ENCODE data around the gene RRP9. TPM values are rescaled to one million over a fixed set of nuclear protein-coding genes. Genes with fewer than 3 reads are reported as not detected.

Gene RRP9
- total RNA-seq, 4 donors from 2014 or later, result 14.9 to 32.9 (median 21.3) TPM

DNA sequence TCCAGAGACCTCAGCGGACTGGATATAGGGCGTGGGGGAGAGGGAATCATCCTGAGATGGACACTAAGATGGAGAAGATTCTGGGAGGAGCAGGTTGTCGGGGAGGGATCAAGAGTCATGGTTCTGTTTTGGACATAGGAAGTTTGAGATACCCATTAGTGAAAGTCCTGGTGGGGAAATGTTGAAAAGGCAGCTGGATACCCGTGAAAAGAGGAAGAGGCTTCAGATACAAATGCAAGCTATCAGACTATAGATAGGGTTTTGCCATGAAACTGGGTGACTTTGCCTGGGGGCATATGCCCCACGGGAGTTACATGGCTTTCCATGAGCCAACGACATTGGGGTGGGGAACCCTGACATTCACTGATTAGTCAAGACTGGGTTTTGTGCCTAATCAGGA lies 12.4 kb upstream of the RRP9 start:
- H3K4me1 ChIP-seq, result peaks cover 0 to 22% (median 10%) of the 10 kb centered on the region in 4 donors
- no peak for DNase-seq (ENCODE audit: low spot score in 2 of 2)
- H3K4me3 ChIP-seq, result no peak overlapping the region
- TF ChIP-seq, protein P1, sequence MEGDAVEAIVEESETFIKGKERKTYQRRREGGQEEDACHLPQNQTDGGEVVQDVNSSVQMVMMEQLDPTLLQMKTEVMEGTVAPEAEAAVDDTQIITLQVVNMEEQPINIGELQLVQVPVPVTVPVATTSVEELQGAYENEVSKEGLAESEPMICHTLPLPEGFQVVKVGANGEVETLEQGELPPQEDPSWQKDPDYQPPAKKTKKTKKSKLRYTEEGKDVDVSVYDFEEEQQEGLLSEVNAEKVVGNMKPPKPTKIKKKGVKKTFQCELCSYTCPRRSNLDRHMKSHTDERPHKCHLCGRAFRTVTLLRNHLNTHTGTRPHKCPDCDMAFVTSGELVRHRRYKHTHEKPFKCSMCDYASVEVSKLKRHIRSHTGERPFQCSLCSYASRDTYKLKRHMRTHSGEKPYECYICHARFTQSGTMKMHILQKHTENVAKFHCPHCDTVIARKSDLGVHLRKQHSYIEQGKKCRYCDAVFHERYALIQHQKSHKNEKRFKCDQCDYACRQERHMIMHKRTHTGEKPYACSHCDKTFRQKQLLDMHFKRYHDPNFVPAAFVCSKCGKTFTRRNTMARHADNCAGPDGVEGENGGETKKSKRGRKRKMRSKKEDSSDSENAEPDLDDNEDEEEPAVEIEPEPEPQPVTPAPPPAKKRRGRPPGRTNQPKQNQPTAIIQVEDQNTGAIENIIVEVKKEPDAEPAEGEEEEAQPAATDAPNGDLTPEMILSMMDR (IDR thresholded peaks at IDR 0.05), result no peak
- TF ChIP-seq EP300 (IDR thresholded peaks at IDR 0.05) (no peak), POLR2A (IDR thresholded peaks at IDR 0.05) (no peak)
- no peak overlapping the region for H3K27ac ChIP-seq
- H3K9me3 ChIP-seq, result no peaks in the 10 kb centered on the region
- 70 to 78% methylated on average over 6 of the region's 6 CpGs for WGBS, 2 donors
- no peaks in the 10 kb centered on the region for H3K27me3 ChIP-seq
- H3K36me3 ChIP-seq, result peaks cover 0 to 24% (median 0%) of the 10 kb centered on the region in 3 donors

DNA sequence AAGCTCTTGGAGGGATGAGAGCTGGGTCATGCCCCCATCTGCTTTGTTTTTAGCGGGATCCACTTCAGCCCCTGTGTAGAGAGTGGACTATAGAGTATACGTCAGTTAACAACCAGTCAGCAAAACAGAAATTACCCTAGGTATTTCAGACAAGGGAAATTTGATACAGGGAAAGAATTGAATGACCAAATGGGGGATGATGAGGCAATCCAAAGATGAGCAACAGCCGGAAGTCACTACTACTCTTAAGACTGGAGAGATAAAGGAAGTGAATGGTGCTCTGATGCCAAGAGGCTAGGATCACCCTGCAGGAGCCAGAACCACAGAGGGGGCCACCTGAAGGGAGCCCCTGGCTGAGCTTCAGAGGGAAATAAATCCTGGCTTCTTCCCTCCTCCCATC lies 11.7 kb upstream of the RRP9 start:
- no peak overlapping the region for H3K27ac ChIP-seq
- no peak for DNase-seq (ENCODE audit: low spot score in 2 of 2)
- TF ChIP-seq, protein P1 (IDR thresholded peaks at IDR 0.05), result no peak
- no peak for TF ChIP-seq POLR2A (IDR thresholded peaks at IDR 0.05)
- no peak for TF ChIP-seq EP300 (IDR thresholded peaks at IDR 0.05)
- no peaks in the 10 kb centered on the region for H3K27me3 ChIP-seq
- H3K4me1 ChIP-seq, result peaks cover 0 to 22% (median 10%) of the 10 kb centered on the region in 4 donors
- 60 to 71% methylated on average over 3 of the region's 3 CpGs for WGBS, 2 donors
- H3K4me3 ChIP-seq, result no peak overlapping the region
- H3K36me3 ChIP-seq, result peaks cover 0 to 24% (median 0%) of the 10 kb centered on the region in 3 donors
- H3K9me3 ChIP-seq, result no peaks in the 10 kb centered on the region

DNA sequence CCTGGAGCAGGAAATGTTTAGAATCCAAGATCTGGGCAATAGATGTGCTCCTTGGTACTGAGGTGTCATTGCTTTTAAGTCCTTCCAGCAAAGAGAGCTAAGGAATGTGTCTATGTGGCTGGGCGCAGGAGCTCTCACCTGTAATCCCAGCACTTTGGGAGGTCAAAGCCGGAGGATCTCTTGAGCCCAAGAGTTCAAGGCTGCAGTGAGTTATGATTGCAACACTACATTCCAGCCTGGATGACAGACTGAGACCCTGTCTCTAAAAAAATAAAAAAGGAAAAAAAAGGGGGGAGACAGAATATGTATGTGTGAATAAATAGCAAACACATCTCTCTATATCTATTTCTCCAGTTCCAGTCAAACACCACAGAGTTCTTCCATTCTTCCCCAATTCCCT lies 9.2 kb upstream of the RRP9 start:
- no peak for DNase-seq (ENCODE audit: low spot score in 2 of 2)
- H3K4me1 ChIP-seq, result peaks cover 0 to 8% (median 3%) of the 10 kb centered on the region in 4 donors
- no peaks in the 10 kb centered on the region for H3K9me3 ChIP-seq
- peaks cover 0 to 24% (median 3%) of the 10 kb centered on the region in 3 donors for H3K36me3 ChIP-seq
- no peak overlapping the region for H3K4me3 ChIP-seq
- WGBS, 2 donors, result 87 to 91% methylated on average over 2 of the region's 2 CpGs
- no peaks in the 10 kb centered on the region for H3K27me3 ChIP-seq
- TF ChIP-seq, protein P1 (IDR thresholded peaks at IDR 0.05), result no peak
- TF ChIP-seq EP300 (IDR thresholded peaks at IDR 0.05) (no peak), POLR2A (IDR thresholded peaks at IDR 0.05) (no peak)
- no peak overlapping the region for H3K27ac ChIP-seq

DNA sequence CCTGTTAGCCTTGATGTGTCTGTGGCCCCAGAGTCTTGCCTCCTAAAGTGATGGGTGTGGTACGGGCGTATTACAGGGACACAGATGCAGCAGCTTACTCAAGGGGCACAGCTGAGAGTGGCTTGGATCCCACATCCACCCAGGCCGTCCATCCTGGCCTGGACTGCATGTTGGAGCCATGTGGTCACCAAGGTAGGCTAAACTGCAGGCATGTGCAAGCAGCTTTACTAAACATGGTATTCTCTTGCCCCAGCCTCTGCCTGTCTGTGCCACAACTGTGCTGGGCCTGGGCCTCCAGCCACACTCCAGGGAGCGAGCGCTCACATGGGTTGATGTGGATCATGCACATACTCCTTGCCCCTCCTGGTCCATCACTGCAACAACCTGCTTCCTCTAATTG lies 7.4 kb upstream of the RRP9 start:
- no peaks in the 10 kb centered on the region for H3K27me3 ChIP-seq
- no peak for DNase-seq (ENCODE audit: low spot score in 2 of 2)
- no peaks in the 10 kb centered on the region for H3K9me3 ChIP-seq
- peaks cover 0 to 42% (median 5%) of the 10 kb centered on the region in 3 donors for H3K36me3 ChIP-seq
- TF ChIP-seq EP300 (IDR thresholded peaks at IDR 0.05), result no peak
- no peak for TF ChIP-seq POLR2A (IDR thresholded peaks at IDR 0.05)
- TF ChIP-seq, protein P1 (IDR thresholded peaks at IDR 0.05), result no peak
- no peak overlapping the region for H3K27ac ChIP-seq
- no peak overlapping the region for H3K4me3 ChIP-seq
- H3K4me1 ChIP-seq, result no peaks in the 10 kb centered on the region
- 84 to 96% methylated on average over 5 of the region's 5 CpGs for WGBS, 2 donors

DNA sequence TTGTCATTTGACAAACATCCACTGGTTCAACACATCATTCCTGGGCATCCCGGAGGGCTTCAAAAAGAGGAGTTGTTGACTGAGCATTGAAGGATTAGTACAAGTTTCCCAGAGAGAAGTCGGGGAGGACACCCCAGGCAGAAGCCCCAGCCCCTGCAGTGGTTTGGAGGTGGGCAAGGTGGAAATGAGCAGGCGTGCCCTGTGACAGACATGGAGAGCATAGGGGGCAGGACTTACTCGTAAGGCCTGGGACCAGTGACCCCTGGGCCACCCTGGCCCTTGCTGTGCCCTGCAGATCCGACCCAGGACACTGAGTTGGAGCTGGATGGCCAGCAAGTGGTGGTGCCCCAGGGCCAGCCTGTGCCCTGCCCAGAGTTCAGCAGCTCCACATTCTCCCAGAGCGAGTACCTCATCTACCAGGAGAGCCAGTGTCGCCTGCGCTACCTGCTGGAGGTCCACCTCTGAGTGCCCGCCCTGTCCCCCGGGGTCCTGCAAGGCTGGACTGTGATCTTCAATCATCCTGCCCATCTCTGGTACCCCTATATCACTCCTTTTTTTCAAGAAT lies 6.4 kb upstream of the RRP9 start:
- WGBS, 2 donors, result 86 to 93% methylated on average over 10 of the region's 10 CpGs
- DNase-seq (ENCODE audit: low spot score in 2 of 2), result no peak
- Histone ChIP-seq H3K27ac (no peak overlapping the region), H3K9me3 (no peaks in the 10 kb centered on the region), H3K27me3 (no peaks in the 10 kb centered on the region), H3K4me1 (peaks cover 1 to 10% (median 5%) of the 10 kb centered on the region in 4 donors), H3K36me3 (peaks cover 0 to 43% (median 5%) of the 10 kb centered on the region in 3 donors), H3K4me3 (no peak overlapping the region)
- no peak for TF ChIP-seq EP300 (IDR thresholded peaks at IDR 0.05)
- no peak for TF ChIP-seq POLR2A (IDR thresholded peaks at IDR 0.05)
